HepG2 (cell line): ENCODE data around the gene COL26A1. TPM values are rescaled to one million over a fixed set of nuclear protein-coding genes. Genes with fewer than 3 reads are reported as not detected.

ENCODE experiments used
- ARNTL ChIP-seq: sonication (generic); formaldehyde crosslinking; IDR thresholded peaks from 2 replicates; pipeline ENCODE4 v1.4.0; 2020; ENCODE audit warnings: mild to moderate bottlenecking, missing genetic modification reagents
- ASH2L ChIP-seq: fragments of 300-600, 200-600 bp; sonication (generic); IDR thresholded peaks from 2 replicates; pipeline ENCODE4 v1.7.0; 2017; ENCODE audit warnings: low read depth, mild to moderate bottlenecking, moderate library complexity, mixed read lengths, low read length; ENCODE audit not compliant: insufficient read length
- ATF2 ChIP-seq: sonication (generic); formaldehyde crosslinking; IDR thresholded peaks from 2 replicates; pipeline ENCODE4 v1.4.0; 2020; ENCODE audit warnings: missing genetic modification reagents
- BCLAF1 ChIP-seq: fragments of 450-650 bp; IDR thresholded peaks from 2 replicates; pipeline ENCODE4 v1.6.1; 2017; ENCODE audit warnings: mild to moderate bottlenecking
- GFI1 ChIP-seq: sonication (generic); formaldehyde crosslinking; IDR thresholded peaks from 2 replicates; pipeline ENCODE4 v1.5.0; 2020; ENCODE audit warnings: missing genetic modification reagents, mild to moderate bottlenecking, borderline replicate concordance
- HIC2 ChIP-seq: sonication (generic); formaldehyde crosslinking; IDR thresholded peaks from 2 replicates; pipeline ENCODE4 v1.9.0; 2022; ENCODE audit warnings: low read depth, missing genetic modification reagents
- MYC ChIP-seq: sonication (generic); formaldehyde crosslinking; IDR thresholded peaks from 2 replicates; pipeline ENCODE4 v1.9.0; 2021; ENCODE audit warnings: missing genetic modification reagents, borderline replicate concordance
- NFIB ChIP-seq: sonication (generic); formaldehyde crosslinking; IDR thresholded peaks from 2 replicates; pipeline ENCODE4 v1.9.0; 2021; ENCODE audit warnings: missing genetic modification reagents, mild to moderate bottlenecking, borderline replicate concordance
- PITX1 ChIP-seq: sonication (generic); formaldehyde crosslinking; IDR thresholded peaks from 2 replicates; pipeline ENCODE4 v1.5.1; 2020; ENCODE audit warnings: mild to moderate bottlenecking, missing genetic modification reagents
- TCF7L2 ChIP-seq: IDR thresholded peaks from 2 replicates; pipeline ENCODE4 v1.6.1; 2011; ENCODE audit warnings: mild to moderate bottlenecking, low read depth, low read length, moderate library complexity
- XRCC5 ChIP-seq: fragments of 200-400 bp; formaldehyde crosslinking; optimal IDR thresholded peaks from 2 replicates; pipeline ENCODE3; 2017; ENCODE audit warnings: mild to moderate bottlenecking, low read length
- ZBTB20 ChIP-seq: sonication (generic); formaldehyde crosslinking; IDR thresholded peaks from 2 replicates; pipeline ENCODE4 v1.8.1; 2023; ENCODE audit warnings: missing genetic modification reagents, low read depth, mild to moderate bottlenecking, borderline replicate concordance
- ZBTB25 ChIP-seq: IDR thresholded peaks from 2 replicates; pipeline ENCODE4 v1.6.1; 2018; ENCODE audit warnings: missing genetic modification reagents
- ZNF143 ChIP-seq: sonication (generic); formaldehyde crosslinking; IDR thresholded peaks from 2 replicates; pipeline ENCODE4 v1.4.0; 2020; ENCODE audit warnings: missing genetic modification reagents
- ZNF17 ChIP-seq: sonication (generic); formaldehyde crosslinking; IDR thresholded peaks from 2 replicates; pipeline ENCODE4 v1.5.0; 2020; ENCODE audit warnings: mild to moderate bottlenecking, missing genetic modification reagents
- ZNF317 ChIP-seq: sonication (generic); formaldehyde crosslinking; IDR thresholded peaks from 2 replicates; pipeline ENCODE4 v1.5.0; 2020; ENCODE audit warnings: mild to moderate bottlenecking, missing genetic modification reagents
- polyA plus RNA-seq, 8 experiments: library from polyadenylated mRNA; depleted of rRNA in 3 of 8; stranded (reverse) in 7 of 8; unstranded in 1 of 8; fragments of >200 nt; fragmentation: Illumina TruSeq in 4 of 8; extraction: Trizol in 4 of 8; gene quantifications; 2 replicates each; pipeline versions ENCODE4 v1.2.1 to v1.2.3, GENCODE V29; 2011 to 2016; ENCODE audit warnings: low read depth in 4 of 8, missing spikeins in 1 of 8, mixed read lengths in 1 of 8; ENCODE audit not compliant: insufficient read depth in 1 of 8
- total RNA-seq, 5 experiments: library from RNA; depleted of rRNA; stranded (reverse); fragments of >200 nt; fragmentation: Illumina TruSeq; extraction: Trizol; gene quantifications; 2 replicates each; pipeline ENCODE4 v1.2.3, GENCODE V29; 2016; ENCODE audit warnings: low read depth in 1 of 5
- TF ChIP-seq, protein P1 (sequence below): sonication (generic); formaldehyde crosslinking; IDR thresholded peaks from 2 replicates; pipeline ENCODE4 v1.5.0; 2020; ENCODE audit warnings: mild to moderate bottlenecking, low read depth, missing genetic modification reagents, borderline replicate concordance
- TF ChIP-seq, protein P2 (sequence below): sonication (generic); formaldehyde crosslinking; IDR thresholded peaks from 2 replicates; pipeline ENCODE4 v1.5.0; 2020; ENCODE audit warnings: mild to moderate bottlenecking, missing genetic modification reagents, borderline replicate concordance
- TF ChIP-seq, protein P3 (sequence below): sonication (generic); formaldehyde crosslinking; IDR thresholded peaks from 2 replicates; pipeline ENCODE4 v1.4.0; 2020; ENCODE audit warnings: missing genetic modification reagents

Gene COL26A1
- total and polyA plus RNA-seq, 2 of the 13 experiments (the other 11 are each of a cell fraction or from before 2014, with no cell fraction given), result 7.8 to 9.2 TPM

GRCh38 chr7:101537205-101537604 is 174.5 kb downstream of the COL26A1 start (continued):
- TF ChIP-seq, protein P1, sequence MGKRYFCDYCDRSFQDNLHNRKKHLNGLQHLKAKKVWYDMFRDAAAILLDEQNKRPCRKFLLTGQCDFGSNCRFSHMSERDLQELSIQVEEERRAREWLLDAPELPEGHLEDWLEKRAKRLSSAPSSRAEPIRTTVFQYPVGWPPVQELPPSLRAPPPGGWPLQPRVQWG, result no peak
- no peak for TF ChIP-seq PITX1 (CRISPR knock-in tag)
- no peak for TF ChIP-seq ZBTB25
- TF ChIP-seq BCLAF1, result no peak
- TF ChIP-seq, protein P2, sequence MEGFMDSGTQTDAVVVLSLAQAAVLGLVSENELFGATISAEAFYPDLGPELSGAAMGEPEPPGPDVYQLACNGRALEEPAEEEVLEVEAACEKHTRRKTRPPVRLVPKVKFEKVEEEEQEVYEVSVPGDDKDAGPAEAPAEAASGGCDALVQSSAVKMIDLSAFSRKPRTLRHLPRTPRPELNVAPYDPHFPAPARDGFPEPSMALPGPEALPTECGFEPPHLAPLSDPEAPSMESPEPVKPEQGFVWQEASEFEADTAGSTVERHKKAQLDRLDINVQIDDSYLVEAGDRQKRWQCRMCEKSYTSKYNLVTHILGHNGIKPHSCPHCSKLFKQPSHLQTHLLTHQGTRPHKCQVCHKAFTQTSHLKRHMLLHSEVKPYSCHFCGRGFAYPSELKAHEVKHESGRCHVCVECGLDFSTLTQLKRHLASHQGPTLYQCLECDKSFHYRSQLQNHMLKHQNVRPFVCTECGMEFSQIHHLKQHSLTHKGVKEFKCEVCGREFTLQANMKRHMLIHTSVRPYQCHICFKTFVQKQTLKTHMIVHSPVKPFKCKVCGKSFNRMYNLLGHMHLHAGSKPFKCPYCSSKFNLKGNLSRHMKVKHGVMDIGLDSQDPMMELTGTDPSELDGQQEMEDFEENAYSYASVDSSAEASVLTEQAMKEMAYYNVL, result no peak
- no peak for TF ChIP-seq ZBTB20
- TF ChIP-seq, protein P3, sequence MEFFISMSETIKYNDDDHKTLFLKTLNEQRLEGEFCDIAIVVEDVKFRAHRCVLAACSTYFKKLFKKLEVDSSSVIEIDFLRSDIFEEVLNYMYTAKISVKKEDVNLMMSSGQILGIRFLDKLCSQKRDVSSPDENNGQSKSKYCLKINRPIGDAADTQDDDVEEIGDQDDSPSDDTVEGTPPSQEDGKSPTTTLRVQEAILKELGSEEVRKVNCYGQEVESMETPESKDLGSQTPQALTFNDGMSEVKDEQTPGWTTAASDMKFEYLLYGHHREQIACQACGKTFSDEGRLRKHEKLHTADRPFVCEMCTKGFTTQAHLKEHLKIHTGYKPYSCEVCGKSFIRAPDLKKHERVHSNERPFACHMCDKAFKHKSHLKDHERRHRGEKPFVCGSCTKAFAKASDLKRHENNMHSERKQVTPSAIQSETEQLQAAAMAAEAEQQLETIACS (CRISPR knock-in tag), result no peak
- no peak for TF ChIP-seq MYC (CRISPR knock-in tag)
- peak; percentile 21 for TF ChIP-seq XRCC5
- TF ChIP-seq GFI1 (CRISPR knock-in tag), result no peak
- no peak for TF ChIP-seq ZNF317 (CRISPR knock-in tag)
- peak; percentile 57 for TF ChIP-seq HIC2 (CRISPR knock-in tag)
- no peak for TF ChIP-seq NFIB (CRISPR knock-in tag)
- peak; percentile 80; the same call in 1 of the 2 replicates for TF ChIP-seq ATF2 (CRISPR knock-in tag)
- TF ChIP-seq ARNTL, result no peak
- TF ChIP-seq ZNF143 (CRISPR knock-in tag), result peak; percentile 73
- TF ChIP-seq TCF7L2, result no peak
- TF ChIP-seq ASH2L, result no peak
- no peak for TF ChIP-seq ZNF17
